Large intestine (tissue), 12 donors: ENCODE results near the gene STX16. TPM values are rescaled to one million over a fixed set of nuclear protein-coding genes. Genes with fewer than 3 reads are reported as not detected.

Experiments
- DNase-seq, 2 donors: peaks; one replicate each; pipeline versions ENCODE4 v3.0.0 to v3.0.0-alpha.2; 2013
- H3K27ac ChIP-seq: one replicate; pipeline ENCODE4 v1.5.1; 2013; ENCODE audit warnings: low read length
- H3K27me3 ChIP-seq: 2 replicates; pipeline ENCODE4 v1.6.1; 2013; ENCODE audit warnings: low read length; ENCODE audit not compliant: control insufficient read depth, insufficient read depth
- H3K36me3 ChIP-seq: 2 replicates; pipeline ENCODE4 v1.6.1; 2013; ENCODE audit warnings: low read length; ENCODE audit not compliant: control insufficient read depth, insufficient read depth
- H3K4me1 ChIP-seq: one replicate; pipeline ENCODE4 v1.6.1; 2013; ENCODE audit warnings: low read length; ENCODE audit not compliant: control insufficient read depth, insufficient read depth
- H3K4me3 ChIP-seq: one replicate; pipeline ENCODE4 v1.5.1; 2013; ENCODE audit warnings: low read length
- H3K9me3 ChIP-seq: one replicate; pipeline ENCODE4 v1.6.1; 2013; ENCODE audit warnings: mild to moderate bottlenecking, low read depth, low read length, moderate library complexity; ENCODE audit not compliant: control insufficient read depth
- WGBS: methylation state at CpG from one replicate; pipeline ENCODE4 v1.1.5; 2013; ENCODE audit warnings: low lambda C conversion rate; ENCODE audit not compliant: insufficient coverage; 5-methylcytosine and 5-hydroxymethylcytosine counted together
- long read RNA-seq, 11 donors: transcript quantifications; one replicate each; lab custom pipeline, GENCODE V29; 2026
- polyA plus RNA-seq: library from polyadenylated mRNA; unstranded; fragments of 120-200 nt; gene quantifications from one replicate; pipeline ENCODE4 v1.2.1, GENCODE V29; 2013

Gene STX16
- 80.6 TPM for polyA plus RNA-seq
- long read RNA-seq, donor 1, full-length matches to known transcripts, result 1 of 1 reads
- long read RNA-seq, donor 1, partial matches to known transcripts, result 0 of 1 reads
- long read RNA-seq, donor 1, other reads (novel, unspliced or antisense), result 0 of 1 reads
- long read RNA-seq, donor 2, full-length matches to known transcripts, result 2 of 8 reads
- long read RNA-seq, donor 2, partial matches to known transcripts, result 6 of 8 reads
- long read RNA-seq, donor 2, other reads (novel, unspliced or antisense), result 0 of 8 reads
- long read RNA-seq, donor 3, full-length matches to known transcripts, result 3 of 3 reads
- long read RNA-seq, donor 3, partial matches to known transcripts, result 0 of 3 reads
- long read RNA-seq, donor 3, other reads (novel, unspliced or antisense), result 0 of 3 reads
- long read RNA-seq, donor 4, result 0 reads
- long read RNA-seq, donor 5, full-length matches to known transcripts, result 1 of 1 reads
- long read RNA-seq, donor 5, partial matches to known transcripts, result 0 of 1 reads
- long read RNA-seq, donor 5, other reads (novel, unspliced or antisense), result 0 of 1 reads
- long read RNA-seq, donor 6, full-length matches to known transcripts, result 2 of 2 reads
- long read RNA-seq, donor 6, partial matches to known transcripts, result 0 of 2 reads
- long read RNA-seq, donor 6, other reads (novel, unspliced or antisense), result 0 of 2 reads
- long read RNA-seq, donor 7, full-length matches to known transcripts, result 1 of 1 reads
- long read RNA-seq, donor 7, partial matches to known transcripts, result 0 of 1 reads
- long read RNA-seq, donor 7, other reads (novel, unspliced or antisense), result 0 of 1 reads
- long read RNA-seq, donor 8, full-length matches to known transcripts, result 3 of 8 reads
- long read RNA-seq, donor 8, partial matches to known transcripts, result 0 of 8 reads
- long read RNA-seq, donor 8, other reads (novel, unspliced or antisense), result 5 of 8 reads
- long read RNA-seq, donor 9, partial matches to known transcripts, result 10 of 10 reads
- long read RNA-seq, donor 9, other reads (novel, unspliced or antisense), result 0 of 10 reads
- long read RNA-seq, donor 10, full-length matches to known transcripts, result 3 of 3 reads
- long read RNA-seq, donor 10, partial matches to known transcripts, result 0 of 3 reads
- long read RNA-seq, donor 10, other reads (novel, unspliced or antisense), result 0 of 3 reads
- long read RNA-seq, donor 11, full-length matches to known transcripts, result 1 of 1 reads
- long read RNA-seq, donor 11, partial matches to known transcripts, result 0 of 1 reads
- long read RNA-seq, donor 11, other reads (novel, unspliced or antisense), result 0 of 1 reads

GRCh38 chr20:58650776-58651558, at the start of gene STX16:
STX16 (plus strand) TSS chr20:58651283; CDS start chr20:58652007, 724 bp downstream.
- WGBS, result no CpG with 5 or more reads among the region's 49 CpGs
- H3K36me3 ChIP-seq, result no peaks in the 10 kb centered on the region
- H3K27me3 ChIP-seq, result no peaks in the 10 kb centered on the region
- no peaks in the 10 kb centered on the region for H3K4me1 ChIP-seq
- H3K9me3 ChIP-seq, result no peaks in the 10 kb centered on the region
- peak within 1 kb of the TSS; percentile 74 for H3K4me3 ChIP-seq
- H3K27ac ChIP-seq, result peak within 1 kb of the TSS; percentile 98
- DNase-seq, result peak; percentile 93 to 98

- WGBS, result no CpG with 5 or more reads among the region's 5 CpGs
- Histone ChIP-seq H3K4me1 (peaks cover 2% of the 10 kb centered on the region), H3K36me3 (no peaks in the 10 kb centered on the region), H3K4me3 (no peak overlapping the region), H3K27me3 (no peaks in the 10 kb centered on the region), H3K27ac (no peak overlapping the region), H3K9me3 (no peaks in the 10 kb centered on the region)
- no peak for DNase-seq
Measured at GRCh38 chr20:58602124-58602523, 49.0 kb upstream of the STX16 start.

- Histone ChIP-seq H3K27ac (no peak overlapping the region), H3K36me3 (no peaks in the 10 kb centered on the region), H3K4me1 (no peaks in the 10 kb centered on the region), H3K4me3 (no peak overlapping the region), H3K9me3 (no peaks in the 10 kb centered on the region), H3K27me3 (no peaks in the 10 kb centered on the region)
- DNase-seq, result no peak
- WGBS, result no CpG with 5 or more reads among the region's 2 CpGs
Measured at GRCh38 chr20:58603721-58604120, 47.4 kb upstream of the STX16 start.

GRCh38 chr20:58604128-58604881, 46.8 kb upstream of the STX16 start:
- Histone ChIP-seq H3K4me3 (no peak overlapping the region), H3K27ac (no peak overlapping the region), H3K9me3 (no peaks in the 10 kb centered on the region), H3K36me3 (no peaks in the 10 kb centered on the region), H3K4me1 (no peaks in the 10 kb centered on the region), H3K27me3 (no peaks in the 10 kb centered on the region)
- DNase-seq, result no peak
- WGBS, result no CpG with 5 or more reads among the region's 19 CpGs

- no peak overlapping the region for H3K27ac ChIP-seq
- no peaks in the 10 kb centered on the region for H3K9me3 ChIP-seq
- H3K36me3 ChIP-seq, result no peaks in the 10 kb centered on the region
- H3K4me1 ChIP-seq, result no peaks in the 10 kb centered on the region
- H3K27me3 ChIP-seq, result no peaks in the 10 kb centered on the region
- no CpG with 5 or more reads among the region's 19 CpGs for WGBS
- DNase-seq, result no peak
- H3K4me3 ChIP-seq, result no peak overlapping the region
Measured at GRCh38 chr20:58605292-58606065, 45.6 kb upstream of the STX16 start.

- no peak overlapping the region for H3K27ac ChIP-seq
- no peak overlapping the region for H3K4me3 ChIP-seq
- no peak for DNase-seq
- no peaks in the 10 kb centered on the region for H3K27me3 ChIP-seq
- no CpG with 5 or more reads among the region's 9 CpGs for whole genome bisulfite sequencing
- no peaks in the 10 kb centered on the region for H3K9me3 ChIP-seq
- H3K36me3 ChIP-seq, result no peaks in the 10 kb centered on the region
- H3K4me1 ChIP-seq, result no peaks in the 10 kb centered on the region
Measured at GRCh38 chr20:58606184-58606583, 44.9 kb upstream of the STX16 start.

GRCh38 chr20:58608096-58608840, 42.8 kb upstream of the STX16 start:
- no CpG with 5 or more reads among the region's 17 CpGs for WGBS
- DNase-seq, result no peak
- Histone ChIP-seq H3K4me1 (no peaks in the 10 kb centered on the region), H3K4me3 (no peak overlapping the region), H3K36me3 (no peaks in the 10 kb centered on the region), H3K27me3 (no peaks in the 10 kb centered on the region), H3K9me3 (no peaks in the 10 kb centered on the region), H3K27ac (no peak overlapping the region)

GRCh38 chr20:58609026-58609425, 42.1 kb upstream of the STX16 start:
- H3K4me1 ChIP-seq, result no peaks in the 10 kb centered on the region
- no peaks in the 10 kb centered on the region for H3K36me3 ChIP-seq
- no peak for DNase-seq
- no peak overlapping the region for H3K27ac ChIP-seq
- no peaks in the 10 kb centered on the region for H3K27me3 ChIP-seq
- no peak overlapping the region for H3K4me3 ChIP-seq
- no peaks in the 10 kb centered on the region for H3K9me3 ChIP-seq
- WGBS, result no CpG with 5 or more reads among the region's 12 CpGs
